ENCODE results near the gene CLRN3. TPM values are rescaled to one million over a fixed set of nuclear protein-coding genes. Genes with fewer than 3 reads are reported as not detected.

The CLRN3 gene
- total RNA-seq, 4 donors from 2014 or later = not detected

DNA sequence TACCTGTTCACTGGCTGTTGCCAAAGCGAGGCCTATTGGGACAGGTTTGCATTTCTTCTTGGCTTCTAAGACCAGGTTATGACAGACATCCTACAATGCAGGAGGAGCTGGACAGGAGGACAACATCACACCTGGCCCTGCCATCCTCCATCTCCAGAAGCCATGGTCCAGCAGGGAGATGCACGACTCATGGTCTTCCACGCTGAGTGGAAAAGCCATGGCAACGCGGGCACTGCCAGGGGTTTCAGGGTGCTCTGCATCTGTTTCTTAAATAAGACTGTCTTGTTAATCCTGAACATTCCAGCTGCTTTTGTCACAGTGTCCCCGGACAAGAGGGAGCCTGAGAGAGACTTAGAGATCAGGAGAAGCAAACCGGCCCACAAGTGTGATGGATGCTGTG, 40.3 kb downstream of the CLRN3 start:
- H3K4me1 ChIP-seq = no peaks in the 10 kb centered on the region
- no peak overlapping the region for H3K27ac ChIP-seq
- no peak for TF ChIP-seq POLR2A (IDR thresholded peaks at IDR 0.05)
- TF ChIP-seq, protein P1, sequence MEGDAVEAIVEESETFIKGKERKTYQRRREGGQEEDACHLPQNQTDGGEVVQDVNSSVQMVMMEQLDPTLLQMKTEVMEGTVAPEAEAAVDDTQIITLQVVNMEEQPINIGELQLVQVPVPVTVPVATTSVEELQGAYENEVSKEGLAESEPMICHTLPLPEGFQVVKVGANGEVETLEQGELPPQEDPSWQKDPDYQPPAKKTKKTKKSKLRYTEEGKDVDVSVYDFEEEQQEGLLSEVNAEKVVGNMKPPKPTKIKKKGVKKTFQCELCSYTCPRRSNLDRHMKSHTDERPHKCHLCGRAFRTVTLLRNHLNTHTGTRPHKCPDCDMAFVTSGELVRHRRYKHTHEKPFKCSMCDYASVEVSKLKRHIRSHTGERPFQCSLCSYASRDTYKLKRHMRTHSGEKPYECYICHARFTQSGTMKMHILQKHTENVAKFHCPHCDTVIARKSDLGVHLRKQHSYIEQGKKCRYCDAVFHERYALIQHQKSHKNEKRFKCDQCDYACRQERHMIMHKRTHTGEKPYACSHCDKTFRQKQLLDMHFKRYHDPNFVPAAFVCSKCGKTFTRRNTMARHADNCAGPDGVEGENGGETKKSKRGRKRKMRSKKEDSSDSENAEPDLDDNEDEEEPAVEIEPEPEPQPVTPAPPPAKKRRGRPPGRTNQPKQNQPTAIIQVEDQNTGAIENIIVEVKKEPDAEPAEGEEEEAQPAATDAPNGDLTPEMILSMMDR (IDR thresholded peaks at IDR 0.05) = no peak
- no peaks in the 10 kb centered on the region for H3K9me3 ChIP-seq
- intact Hi-C loops (cut with DNase I; ENCODE audit: low total_unique reads) = no loop called here
- H3K36me3 ChIP-seq = no peaks in the 10 kb centered on the region
- no peak overlapping the region for H3K4me3 ChIP-seq
- DNase-seq = no peak
- no peaks in the 10 kb centered on the region for H3K27me3 ChIP-seq

DNA sequence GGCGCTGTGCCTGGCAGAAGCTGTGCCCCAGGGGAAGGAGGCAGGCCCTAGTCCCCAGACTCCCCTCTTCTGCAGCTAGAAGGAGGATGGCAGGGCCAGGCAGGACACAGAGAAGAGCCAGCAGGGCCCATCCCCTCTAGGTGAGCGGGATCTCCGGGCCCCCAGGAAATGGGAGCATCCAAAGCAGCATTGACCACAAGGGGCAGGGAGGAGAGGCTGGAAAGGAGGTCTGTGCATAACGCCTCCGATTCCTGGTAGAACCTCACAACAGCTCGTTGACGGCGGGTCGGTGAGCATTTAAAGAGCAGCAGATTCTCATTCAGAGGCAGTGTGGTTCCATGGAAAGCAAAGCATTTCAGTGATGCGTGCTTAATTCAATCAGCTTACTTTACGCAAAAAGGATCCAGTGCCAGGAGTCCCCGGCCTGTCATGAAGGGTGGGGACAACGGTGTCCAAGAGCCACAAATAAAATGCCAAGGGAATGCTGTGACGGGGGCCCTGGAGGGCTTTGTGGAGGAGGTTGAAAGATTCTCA, 41.0 kb downstream of the CLRN3 start:
- Histone ChIP-seq H3K36me3 (no peaks in the 10 kb centered on the region), H3K4me3 (no peak overlapping the region), H3K4me1 (no peaks in the 10 kb centered on the region), H3K9me3 (no peaks in the 10 kb centered on the region), H3K27ac (no peak overlapping the region), H3K27me3 (no peaks in the 10 kb centered on the region)
- intact Hi-C loops (cut with DNase I; ENCODE audit: low total_unique reads) = no loop called here
- no peak for TF ChIP-seq POLR2A (IDR thresholded peaks at IDR 0.05)
- TF ChIP-seq, protein P1 (IDR thresholded peaks at IDR 0.05) = no peak
- no peak for DNase-seq

DNA sequence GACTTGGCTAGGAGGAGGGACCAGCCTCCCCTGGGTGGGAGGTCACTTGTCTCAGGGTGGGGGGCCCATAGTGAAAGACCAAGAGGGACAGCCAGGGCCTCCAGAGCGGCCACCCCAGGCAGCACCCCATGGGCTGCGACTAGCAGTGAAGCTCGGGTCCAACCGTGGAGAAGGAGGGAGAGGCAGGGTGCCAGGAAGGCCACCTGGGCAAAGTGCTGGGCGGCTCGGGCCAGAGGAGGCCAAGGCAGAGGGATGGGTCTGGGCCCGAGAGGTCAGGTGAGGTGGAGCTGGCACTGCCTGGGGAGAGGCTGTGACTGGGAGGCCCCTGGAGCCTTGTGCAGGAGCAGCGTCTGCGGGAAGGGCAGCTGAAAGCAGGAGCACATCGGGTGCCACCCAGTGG, 41.8 kb downstream of the CLRN3 start:
- no peak overlapping the region for H3K27ac ChIP-seq

DNA sequence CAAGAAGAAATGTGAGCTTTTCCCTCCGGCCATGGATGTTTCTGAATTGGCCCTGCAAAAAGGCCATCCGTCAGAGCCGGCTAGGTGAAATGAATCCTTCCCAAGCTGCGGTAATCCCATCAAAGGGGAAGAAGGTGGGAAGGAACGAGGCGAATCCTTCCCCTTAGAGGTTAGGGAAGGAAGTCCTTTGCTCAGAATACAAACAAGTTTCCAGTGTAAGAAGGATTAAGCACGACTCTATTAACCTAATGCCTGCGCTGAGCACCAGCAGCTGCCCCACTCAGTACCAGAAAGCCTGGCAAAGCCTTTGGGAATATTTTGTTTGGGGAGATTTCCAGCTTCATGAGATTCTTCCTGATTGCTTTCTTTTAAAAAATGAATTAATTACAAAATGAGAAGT, 42.8 kb downstream of the CLRN3 start:
- intact Hi-C loops (cut with DNase I; ENCODE audit: low total_unique reads) = no loop called here
- TF ChIP-seq, protein P1 (IDR thresholded peaks at IDR 0.05) = no peak
- no peak for TF ChIP-seq POLR2A (IDR thresholded peaks at IDR 0.05)

More for the DNA sequence above, 41.8 kb downstream of the CLRN3 start:
- Histone ChIP-seq H3K36me3 (no peaks in the 10 kb centered on the region), H3K4me1 (no peaks in the 10 kb centered on the region), H3K9me3 (no peaks in the 10 kb centered on the region), H3K4me3 (no peak overlapping the region), H3K27me3 (no peaks in the 10 kb centered on the region)
- no peak for DNase-seq
- TF ChIP-seq, protein P1 (IDR thresholded peaks at IDR 0.05) = no peak
- TF ChIP-seq POLR2A (IDR thresholded peaks at IDR 0.05) = no peak
- intact Hi-C loops (cut with DNase I; ENCODE audit: low total_unique reads) = no loop called here

DNA sequence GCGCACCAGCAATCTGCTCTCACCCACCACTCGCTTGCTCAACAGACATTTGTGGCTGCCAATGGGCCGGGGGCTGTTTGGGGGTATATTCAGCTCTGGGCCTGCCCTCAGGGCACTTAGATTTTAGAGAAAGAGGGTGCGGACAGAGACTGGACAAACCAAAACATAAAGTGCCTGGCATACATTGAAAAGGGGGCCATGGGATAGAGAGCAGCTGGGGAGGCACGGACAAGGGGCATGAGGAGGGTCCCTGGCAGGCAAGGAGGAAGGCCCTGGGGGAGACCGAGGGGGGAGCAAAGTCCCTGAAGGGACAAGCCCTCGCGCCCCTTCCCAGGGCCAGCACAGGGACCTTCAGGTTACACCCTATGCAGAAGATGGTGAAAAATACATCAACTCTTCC, 43.5 kb downstream of the CLRN3 start:
- TF ChIP-seq POLR2A (IDR thresholded peaks at IDR 0.05) = no peak
- TF ChIP-seq, protein P1 (IDR thresholded peaks at IDR 0.05) = no peak
- no peak for DNase-seq
- no peaks in the 10 kb centered on the region for H3K27me3 ChIP-seq
- H3K9me3 ChIP-seq = no peaks in the 10 kb centered on the region
- intact Hi-C loops (cut with DNase I; ENCODE audit: low total_unique reads) = no loop called here
- H3K4me1 ChIP-seq = no peaks in the 10 kb centered on the region
- no peak overlapping the region for H3K4me3 ChIP-seq
- no peaks in the 10 kb centered on the region for H3K36me3 ChIP-seq
- no peak overlapping the region for H3K27ac ChIP-seq

More for the DNA sequence above, 42.8 kb downstream of the CLRN3 start:
- Histone ChIP-seq H3K27me3 (no peaks in the 10 kb centered on the region), H3K4me3 (no peak overlapping the region), H3K27ac (no peak overlapping the region), H3K4me1 (no peaks in the 10 kb centered on the region), H3K9me3 (no peaks in the 10 kb centered on the region), H3K36me3 (no peaks in the 10 kb centered on the region)
- no peak for DNase-seq

Measured in uterus (tissue), 4 donors.